Ovary (tissue), 9 donors: ENCODE measurements around the gene ZNFX1. TPM values are rescaled to one million over a fixed set of nuclear protein-coding genes. Genes with fewer than 3 reads are reported as not detected.

Source experiments
- DNase-seq, 5 donors: peaks; one replicate each; pipeline ENCODE4 v3.0.0-alpha.2; 2019 to 2020
- H3K27ac ChIP-seq, 2 donors: fragments of 200-600 bp; one replicate each; pipeline versions ENCODE4 v1.5.1 to v1.8.0; 2019 to 2022
- H3K27me3 ChIP-seq: fragments of 200-600 bp; one replicate; pipeline ENCODE4 v1.8.0; 2022
- H3K36me3 ChIP-seq: fragments of 200-600 bp; sonication (generic); one replicate; pipeline ENCODE4 v1.5.1; 2019
- H3K4me1 ChIP-seq: one replicate; pipeline ENCODE4 v1.8.1; 2013; ENCODE audit warnings: mild to moderate bottlenecking, moderate library complexity; ENCODE audit not compliant: insufficient read depth
- H3K4me3 ChIP-seq: fragments of 200-600 bp; sonication (generic); one replicate; pipeline ENCODE4 v1.5.1; 2017
- H3K9me3 ChIP-seq, 2 donors: fragments of 200-600 bp in 1 of 2; sonication (generic) in 1 of 2; one replicate each; pipeline versions ENCODE4 v1.5.1 to v1.8.1; 2013 to 2019; ENCODE audit warnings: mild to moderate bottlenecking in 1 of 2, moderate library complexity in 1 of 2
- EP300 ChIP-seq: sonication (generic); formaldehyde crosslinking; IDR thresholded peaks from one replicate; pipeline ENCODE4 v1.6.1; 2017; ENCODE audit warnings: antibody characterized with exemption
- POLR2A ChIP-seq: fragments of 450-650 bp; IDR thresholded peaks from one replicate; pipeline ENCODE4 v1.6.1; 2017; ENCODE audit warnings: antibody characterized with exemption, mild to moderate bottlenecking, moderate library complexity
- WGBS, 3 donors: extraction: QIAGEN DNeasy Blood & Tissue Kit in 1 of 3; methylation state at CpG; one replicate each; pipeline versions ENCODE4 v1.1.5 to v1.1.7; 2013 to 2017; 5-methylcytosine and 5-hydroxymethylcytosine counted together
- intact Hi-C, 4 donors: fragments of 100-400 bp; cut with DNase I; formaldehyde crosslinking; loops; one replicate each; pipeline versions ENCODE4 v1.11.0 to v1.15.1; 2022 to 2023
- polyA plus RNA-seq, 2 donors: library from polyadenylated mRNA; stranded (reverse); fragments of 200-250 nt in 1 of 2; fragments of 350-450 nt in 1 of 2; fragmentation: Illumina TruSeq in 1 of 2; extraction: RNeasy Lipid Tissue Mini Kit (QIAGEN cat#74804) in 1 of 2; gene quantifications; one replicate each; pipeline ENCODE4 v1.2.3, GENCODE V29; 2013 to 2014
- total RNA-seq, 7 donors: library from RNA; depleted of rRNA in 2 of 7; stranded (reverse); fragments of >200 nt in 2 of 7; fragmentation: NEBNext Ultra II Directional in 3 of 7; extraction: Animal tissue kit (Norgen Biotek cat#: 25700) in 3 of 7; gene quantifications; one replicate each; pipeline versions ENCODE4 v1.1.0 to v1.2.4, GENCODE V29; 2016 to 2023
- TF ChIP-seq, protein P1 (sequence below), 3 donors: fragments of 450-650 bp in 2 of 3; fragments of 200-600 bp in 1 of 3; IDR thresholded peaks; one replicate each; pipeline versions ENCODE4 v1.5.1 to v1.8.0; 2016 to 2022; ENCODE audit warnings: antibody characterized with exemption in 3 of 3, mild to moderate bottlenecking in 1 of 3
- donor health status: DM: no; HTN: no; CAD: no; lungs with moderate emphysema.
- donor health status: DM: no; HTN: no; CAD: no.
- donor health status: Bipolar disorder and iron deficiency.
- donor health status: DM: yes; HTN: yes; CAD: no.
- donor health status: DM: no; HTN: no; CAD: no.
- donor health status: DM: yes; HTN: yes; CAD: no.

ZNFX1 gene
- total and polyA plus RNA-seq, 9 donors, result 9.2 to 38.1 (median 23.5) TPM

GRCh38 chr20:49248301-49248700, 29.6 kb downstream of the ZNFX1 start:
- no peaks in the 10 kb centered on the region for H3K36me3 ChIP-seq
- WGBS, 3 donors, result 84 to 94% (median 88%) methylated on average over 10 of the region's 10 CpGs
- intact Hi-C loops, result no loop called here

DNA sequence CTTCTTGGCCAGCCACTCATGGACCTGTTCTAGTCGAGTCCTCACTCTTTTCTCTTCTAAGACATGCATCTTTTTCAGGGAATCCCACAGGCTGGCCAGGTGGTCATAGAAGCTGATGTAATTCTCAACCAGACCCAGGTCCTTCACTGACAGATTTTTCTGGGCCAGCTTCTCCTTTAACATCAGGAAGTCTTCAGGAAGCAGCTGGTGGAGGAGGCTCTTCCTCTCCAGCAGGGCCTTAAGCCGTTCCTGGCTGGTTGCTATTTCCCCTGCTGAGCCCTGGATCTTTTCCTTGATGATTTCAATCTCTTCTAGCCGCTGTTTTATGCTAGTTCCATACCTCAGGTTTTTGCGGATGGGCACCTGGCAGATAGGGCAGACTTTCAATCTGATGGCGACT, 30.1 kb downstream of the ZNFX1 start:
- H3K4me1 ChIP-seq, result no peaks in the 10 kb centered on the region
- no peak overlapping the region for H3K27ac ChIP-seq
- H3K9me3 ChIP-seq, result no peaks in the 10 kb centered on the region
- intact Hi-C loops, result no loop called here
- WGBS, 3 donors, result 67 to 75% (median 69%) methylated on average over 5 of the region's 5 CpGs
- H3K4me3 ChIP-seq, result no peak overlapping the region
- H3K36me3 ChIP-seq, result no peaks in the 10 kb centered on the region
- no peak for TF ChIP-seq EP300
- TF ChIP-seq, protein P1, sequence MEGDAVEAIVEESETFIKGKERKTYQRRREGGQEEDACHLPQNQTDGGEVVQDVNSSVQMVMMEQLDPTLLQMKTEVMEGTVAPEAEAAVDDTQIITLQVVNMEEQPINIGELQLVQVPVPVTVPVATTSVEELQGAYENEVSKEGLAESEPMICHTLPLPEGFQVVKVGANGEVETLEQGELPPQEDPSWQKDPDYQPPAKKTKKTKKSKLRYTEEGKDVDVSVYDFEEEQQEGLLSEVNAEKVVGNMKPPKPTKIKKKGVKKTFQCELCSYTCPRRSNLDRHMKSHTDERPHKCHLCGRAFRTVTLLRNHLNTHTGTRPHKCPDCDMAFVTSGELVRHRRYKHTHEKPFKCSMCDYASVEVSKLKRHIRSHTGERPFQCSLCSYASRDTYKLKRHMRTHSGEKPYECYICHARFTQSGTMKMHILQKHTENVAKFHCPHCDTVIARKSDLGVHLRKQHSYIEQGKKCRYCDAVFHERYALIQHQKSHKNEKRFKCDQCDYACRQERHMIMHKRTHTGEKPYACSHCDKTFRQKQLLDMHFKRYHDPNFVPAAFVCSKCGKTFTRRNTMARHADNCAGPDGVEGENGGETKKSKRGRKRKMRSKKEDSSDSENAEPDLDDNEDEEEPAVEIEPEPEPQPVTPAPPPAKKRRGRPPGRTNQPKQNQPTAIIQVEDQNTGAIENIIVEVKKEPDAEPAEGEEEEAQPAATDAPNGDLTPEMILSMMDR (IDR thresholded peaks at IDR 0.05), result no peak
- TF ChIP-seq POLR2A, result no peak
- H3K27me3 ChIP-seq, result no peaks in the 10 kb centered on the region
- DNase-seq, result no peak

More at GRCh38 chr20:49248301-49248700, 29.6 kb downstream of the ZNFX1 start:
- H3K4me3 ChIP-seq, result no peak overlapping the region
- H3K4me1 ChIP-seq, result no peaks in the 10 kb centered on the region
- no peaks in the 10 kb centered on the region for H3K27me3 ChIP-seq
- H3K27ac ChIP-seq, result no peak overlapping the region
- no peak for DNase-seq
- TF ChIP-seq, protein P1 (IDR thresholded peaks at IDR 0.05), result no peak
- no peak for TF ChIP-seq POLR2A
- TF ChIP-seq EP300, result no peak
- H3K9me3 ChIP-seq, result no peaks in the 10 kb centered on the region

DNA sequence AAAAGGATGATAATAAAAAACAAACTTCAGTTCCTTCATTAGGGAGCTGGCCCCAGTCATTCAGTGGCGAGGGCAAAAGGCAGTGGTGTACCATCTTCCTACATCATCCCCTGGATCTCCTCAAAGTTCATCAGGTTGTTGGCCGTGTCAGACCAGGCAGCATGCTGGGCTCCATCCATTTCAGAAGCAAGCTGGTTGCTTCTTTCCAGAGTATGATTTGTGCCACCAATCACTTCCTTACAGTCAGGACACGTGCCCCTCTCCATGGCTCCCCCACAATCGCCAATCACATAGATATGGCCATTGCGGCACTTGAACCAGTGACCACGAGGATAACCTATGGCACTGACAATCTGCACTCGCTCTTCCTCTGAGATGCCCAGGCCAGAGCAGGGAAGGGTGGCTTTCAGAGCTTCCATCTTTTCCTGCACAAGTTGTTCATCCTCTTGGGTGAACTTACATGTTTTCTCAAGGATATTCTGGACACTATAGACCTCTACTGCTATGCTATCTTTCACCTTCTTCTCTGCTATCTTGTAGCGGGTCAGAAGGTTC, 30.6 kb downstream of the ZNFX1 start:
- H3K4me1 ChIP-seq, result no peaks in the 10 kb centered on the region
- no peak overlapping the region for H3K27ac ChIP-seq
- TF ChIP-seq POLR2A, result no peak
- TF ChIP-seq, protein P1 (IDR thresholded peaks at IDR 0.05), result no peak
- no peak for TF ChIP-seq EP300
- no peaks in the 10 kb centered on the region for H3K36me3 ChIP-seq
- DNase-seq, result no peak
- intact Hi-C loops, result no loop called here
- 87 to 90% (median 88%) methylated on average over 8 of the region's 8 CpGs for WGBS, 3 donors
- no peaks in the 10 kb centered on the region for H3K9me3 ChIP-seq
- no peaks in the 10 kb centered on the region for H3K27me3 ChIP-seq
- H3K4me3 ChIP-seq, result no peak overlapping the region

DNA sequence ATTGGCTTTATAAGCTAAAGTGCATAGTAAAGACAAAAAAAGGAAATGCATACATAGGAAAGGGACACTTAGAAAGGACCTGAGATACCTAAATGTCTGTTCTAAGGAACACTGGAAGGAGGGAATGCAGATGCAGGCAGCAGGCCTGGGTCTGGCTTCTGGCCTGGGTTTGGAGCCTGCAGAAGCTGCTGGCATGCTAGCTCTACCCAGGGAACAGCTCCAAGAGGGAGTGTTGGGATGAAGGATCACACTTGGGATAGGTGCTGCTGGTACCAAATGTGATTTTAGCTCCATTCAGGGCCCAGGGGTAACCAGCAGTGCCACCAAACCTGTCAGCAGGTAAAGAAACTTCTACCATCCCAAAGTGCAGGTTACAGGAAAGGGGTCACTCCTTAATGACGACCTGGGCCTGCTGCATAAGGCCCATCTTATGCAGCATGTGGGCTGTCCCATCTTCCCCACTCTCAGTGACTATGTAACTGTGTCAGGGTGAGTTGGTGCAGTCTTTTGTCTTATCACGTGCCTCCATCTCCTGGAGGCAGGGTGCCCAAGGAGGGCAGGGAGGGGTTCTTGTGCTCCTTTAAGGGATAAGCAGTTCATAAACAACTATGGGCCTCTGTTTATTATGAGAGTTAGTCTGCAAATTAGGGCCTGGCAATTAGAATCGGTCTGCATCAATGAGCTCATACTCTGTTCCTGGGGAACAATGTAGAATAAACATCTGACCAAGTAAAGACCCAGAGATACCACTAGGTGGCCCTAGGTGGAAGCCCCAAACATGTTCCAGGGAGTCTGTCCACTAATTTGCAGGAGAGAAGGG, 31.7 kb downstream of the ZNFX1 start:
- no peaks in the 10 kb centered on the region for H3K36me3 ChIP-seq
- 29 to 36% (median 34%) methylated on average over 3 of the region's 3 CpGs for WGBS, 3 donors

More for the DNA sequence above, 31.7 kb downstream of the ZNFX1 start:
- no peak overlapping the region for H3K4me3 ChIP-seq
- intact Hi-C loops, result no loop called here
- H3K27ac ChIP-seq, result no peak overlapping the region
- no peaks in the 10 kb centered on the region for H3K27me3 ChIP-seq
- H3K9me3 ChIP-seq, result no peaks in the 10 kb centered on the region
- H3K4me1 ChIP-seq, result no peaks in the 10 kb centered on the region
- TF ChIP-seq EP300 (no peak), POLR2A (no peak)
- TF ChIP-seq, protein P1 (IDR thresholded peaks at IDR 0.05), result peak in 1 of 3 donors; percentile 42
- DNase-seq, result peak in 1 of 5 donors; percentile 46
